Bone marrow (tissue), 2 donors: Measurements from ENCODE around the gene ALX4.

ENCODE experiments used
- DNase-seq, 2 donors: peaks; one replicate each; lab custom pipeline; 2025; lab: John Stamatoyannopoulos, UW

The ALX4 gene

GRCh38 chr11:44300844-44301563 lies 8.9 kb downstream of the ALX4 start:
- DNase-seq = no peak

- no peak for DNase-seq
Observed at GRCh38 chr11:44298862-44299261, 11.1 kb downstream of the ALX4 start.

- no peak for DNase-seq
Observed at GRCh38 chr11:44290208-44290607, 19.7 kb downstream of the ALX4 start.

- no peak for DNase-seq
Observed at GRCh38 chr11:44288133-44288526, 21.8 kb downstream of the ALX4 start.

GRCh38 chr11:44286911-44287310 lies 23.0 kb downstream of the ALX4 start:
- no peak for DNase-seq

GRCh38 chr11:44286268-44286880 lies 23.6 kb downstream of the ALX4 start:
- DNase-seq = peak; percentile 20 to 65

- DNase-seq = no peak
Observed at GRCh38 chr11:44285756-44286155, 24.2 kb downstream of the ALX4 start.

- no peak for DNase-seq
Observed at GRCh38 chr11:44282620-44283019, 27.3 kb downstream of the ALX4 start.

- DNase-seq = no peak
Observed at GRCh38 chr11:44281151-44281550, 28.8 kb downstream of the ALX4 start.

GRCh38 chr11:44280257-44280656 lies 29.7 kb downstream of the ALX4 start:
- DNase-seq = no peak

- DNase-seq = no peak
Observed at GRCh38 chr11:44279483-44279882, 30.5 kb downstream of the ALX4 start.

- no peak for DNase-seq
Observed at GRCh38 chr11:44277196-44278090, 32.5 kb downstream of the ALX4 start.

- DNase-seq = no peak
Observed at GRCh38 chr11:44275961-44276550, 33.9 kb downstream of the ALX4 start.

GRCh38 chr11:44275241-44275640 lies 34.7 kb downstream of the ALX4 start:
- DNase-seq = no peak

GRCh38 chr11:44274404-44274803 lies 35.5 kb downstream of the ALX4 start:
- DNase-seq = no peak

GRCh38 chr11:44271286-44271685 lies 38.7 kb downstream of the ALX4 start:
- no peak for DNase-seq

- no peak for DNase-seq
Observed at GRCh38 chr11:44270403-44271273, 39.3 kb downstream of the ALX4 start.

- DNase-seq = no peak
Observed at GRCh38 chr11:44269369-44270351, 40.3 kb downstream of the ALX4 start.

- no peak for DNase-seq
Observed at GRCh38 chr11:44268614-44269080, 41.3 kb downstream of the ALX4 start.
